DND-41 (cell line): ENCODE measurements around the gene ZNF445.

Source experiments
- ATAC-seq: fragments of 200-7000 bp; cut with Tn5 transposase; 3 replicates; pipeline ENCODE4 v1.9.1; 2021; ENCODE audit warnings: low read depth; ENCODE audit not compliant: insufficient read depth
- DNase-seq: peaks from one replicate; pipeline ENCODE4 v3.0.0-alpha.2; 2020
- H2AFZ ChIP-seq: 2 replicates; pipeline ENCODE4 v1.6.0; 2012; ENCODE audit warnings: low read depth, low read length
- H3K27ac ChIP-seq: 2 replicates; pipeline ENCODE4 v1.5.1; 2012; ENCODE audit warnings: low read length, inconsistent platforms
- H3K27me3 ChIP-seq: fragments of 200-600 bp; sonication (generic); 2 replicates; pipeline ENCODE4 v1.6.0; 2012; ENCODE audit warnings: low read length, mild to moderate bottlenecking, inconsistent platforms; ENCODE audit not compliant: insufficient read depth, poor library complexity
- H3K36me3 ChIP-seq: 2 replicates; pipeline ENCODE4 v1.5.1; 2012; ENCODE audit warnings: low read length, inconsistent platforms; ENCODE audit not compliant: insufficient read depth
- H3K4me1 ChIP-seq: 2 replicates; pipeline ENCODE4 v1.5.1; 2012; ENCODE audit warnings: mild to moderate bottlenecking, low read length; ENCODE audit not compliant: insufficient read depth
- H3K4me2 ChIP-seq: 2 replicates; pipeline ENCODE4 v1.6.0; 2012; ENCODE audit warnings: mild to moderate bottlenecking, moderate library complexity, low read length, inconsistent platforms; ENCODE audit not compliant: insufficient read depth
- H3K4me3 ChIP-seq, 2 experiments: fragments of 200-600 bp in 1 of 2; shearing (Covaris generic) in 1 of 2; 2 replicates each; pipeline ENCODE4 v1.5.1; 2012 to 2016; ENCODE audit warnings: inconsistent platforms in 2 of 2, low read length in 2 of 2, mild to moderate bottlenecking in 2 of 2, low read depth in 1 of 2, moderate library complexity in 1 of 2
- H3K79me2 ChIP-seq: 2 replicates; pipeline ENCODE4 v1.6.0; 2012; ENCODE audit warnings: low read length, inconsistent platforms; ENCODE audit not compliant: insufficient read depth
- H3K9ac ChIP-seq: 2 replicates; pipeline ENCODE4 v1.6.0; 2012; ENCODE audit warnings: low read depth, mild to moderate bottlenecking, inconsistent platforms, low read length, moderate library complexity
- H3K9me3 ChIP-seq: 2 replicates; pipeline ENCODE4 v1.5.1; 2012; ENCODE audit warnings: low read length, moderate library complexity, mild to moderate bottlenecking, inconsistent platforms; ENCODE audit not compliant: insufficient read depth, severe bottlenecking
- H4K20me1 ChIP-seq: 2 replicates; pipeline ENCODE4 v1.6.0; 2012; ENCODE audit warnings: low read length; ENCODE audit not compliant: insufficient read depth
- CTCF ChIP-seq: IDR thresholded peaks from 2 replicates; pipeline ENCODE4 v1.5.1; 2012; ENCODE audit warnings: borderline replicate concordance, low read length, moderate library complexity, mild to moderate bottlenecking; ENCODE audit not compliant: poor library complexity, severe bottlenecking; ENCODE audit errors: extremely low read depth
- EZH2 ChIP-seq: IDR thresholded peaks from 3 replicates; pipeline ENCODE4 v1.6.1; 2012; ENCODE audit warnings: borderline replicate concordance, low read depth, mild to moderate bottlenecking, moderate library complexity, low read length, inconsistent platforms; ENCODE audit not compliant: severe bottlenecking

ZNF445 gene

DNA sequence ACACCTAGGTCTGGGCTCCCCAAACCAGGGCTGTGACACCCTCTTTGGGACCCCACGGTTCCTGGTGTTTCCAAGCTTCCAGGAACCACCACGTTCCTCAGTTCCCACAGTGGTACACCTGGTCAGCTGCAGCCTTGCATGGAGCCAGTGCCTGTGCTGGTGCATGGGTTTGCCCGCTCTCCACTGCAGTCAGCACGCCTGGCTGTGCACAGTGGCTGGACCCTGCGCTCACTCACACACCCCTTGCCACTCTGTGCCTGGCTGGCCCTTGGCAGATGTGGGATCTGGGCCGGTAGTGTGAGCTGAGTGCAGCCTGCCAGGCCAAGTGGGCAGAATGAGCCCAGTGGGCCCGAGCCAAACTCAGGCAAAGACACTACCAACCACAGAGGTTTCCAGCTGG lies 90.1 kb downstream of the ZNF445 start:
- Histone ChIP-seq H3K79me2 (no peaks in the 10 kb centered on the region), H3K27me3 (no peaks in the 10 kb centered on the region), H3K4me2 (no peak overlapping the region), H3K27ac (no peak overlapping the region), H2AFZ (no peak overlapping the region), H3K4me3 (no peak overlapping the region), H3K9me3 (peaks cover 22% of the 10 kb centered on the region), H3K4me1 (no peaks in the 10 kb centered on the region), H4K20me1 (no peaks in the 10 kb centered on the region), H3K36me3 (peaks cover 4% of the 10 kb centered on the region; the same call in 1 of the 2 replicates), H3K9ac (no peak overlapping the region)
- ATAC-seq (no peak), DNase-seq (no peak)
- TF ChIP-seq EZH2 (no peak), CTCF (no peak)
